Stimulated activated CD4-positive, alpha-beta T cell treated with anti-CD3 and anti-CD28 coated beads, Interleukin-2, amount 100 ng/mL, for 4 hours (primary cell): ENCODE results near the gene IZUMO1R.
"Not testable (repeated sequence)": the region's sequence is repeated elsewhere in the genome, so short reads cannot be mapped to it uniquely, and the experiment has no call there.

ENCODE experiments used
- DNase-seq: peaks from one replicate; pipeline ENCODE4 v3.0.0-alpha.2; 2020; ENCODE audit warnings: low read depth

The IZUMO1R gene

GRCh38 chr11:94325681-94326080, 21.3 kb downstream of the IZUMO1R start:
- peak; percentile 8 for DNase-seq

- DNase-seq: no peak
Measured at GRCh38 chr11:94326947-94327346, 22.6 kb downstream of the IZUMO1R start.

GRCh38 chr11:94328587-94329080, 24.3 kb downstream of the IZUMO1R start:
- no peak for DNase-seq

- no peak for DNase-seq
Measured at GRCh38 chr11:94329501-94329900, 25.1 kb downstream of the IZUMO1R start.

- DNase-seq: no peak
Measured at GRCh38 chr11:94330789-94331188, 26.4 kb downstream of the IZUMO1R start.

- DNase-seq: no peak
Measured at GRCh38 chr11:94332814-94333213, 28.4 kb downstream of the IZUMO1R start.

- DNase-seq: no peak
Measured at GRCh38 chr11:94336033-94336432, 31.7 kb downstream of the IZUMO1R start.

GRCh38 chr11:94338651-94339050, 34.3 kb downstream of the IZUMO1R start:
- DNase-seq: no peak

- DNase-seq: no peak
Measured at GRCh38 chr11:94342250-94342649, 37.9 kb downstream of the IZUMO1R start.

- no peak for DNase-seq
Measured at GRCh38 chr11:94343495-94343894, 39.1 kb downstream of the IZUMO1R start.

- DNase-seq: not testable (repeated sequence)
Measured at GRCh38 chr11:94346311-94346710, 41.9 kb downstream of the IZUMO1R start.

GRCh38 chr11:94350850-94351563, 46.6 kb downstream of the IZUMO1R start:
- DNase-seq: not testable (repeated sequence)
